Keratinocyte (primary cell): ENCODE data around the gene CD99L2. TPM values are rescaled to one million over a fixed set of nuclear protein-coding genes. Genes with fewer than 3 reads are reported as not detected.

Experiments
- DNase-seq: peaks from one replicate; pipeline ENCODE4 v3.0.0-alpha.2; 2011; ENCODE audit warnings: low read depth, missing footprints, low spot score
- FAIRE-seq: peaks from 2 replicates; lab custom pipeline; 2011; peaks lifted over from hg19 to GRCh38; lab: Jason Lieb, UNC
- H2AFZ ChIP-seq: 2 replicates; pipeline ENCODE4 v1.6.0; 2012; ENCODE audit warnings: low read length, control low read depth, inconsistent platforms; ENCODE audit not compliant: control insufficient read depth
- H3K27ac ChIP-seq: 2 replicates; pipeline ENCODE4 v1.5.1; 2011; ENCODE audit warnings: low read length; ENCODE audit not compliant: control insufficient read depth, insufficient read depth
- H3K27me3 ChIP-seq: 3 replicates; pipeline ENCODE4 v1.6.0; 2011; ENCODE audit warnings: low read length; ENCODE audit not compliant: control insufficient read depth, insufficient read depth; ENCODE audit errors: extremely low read depth
- H3K36me3 ChIP-seq, 2 experiments: 2 replicates in 1 of 2; 3 replicates in 1 of 2; pipeline ENCODE4 v1.5.1; 2011; ENCODE audit warnings: low read length in 2 of 2, mild to moderate bottlenecking in 1 of 2; ENCODE audit not compliant: control insufficient read depth in 2 of 2, insufficient read depth in 2 of 2; ENCODE audit errors: extremely low read depth in 1 of 2
- H3K4me1 ChIP-seq: 3 replicates; pipeline ENCODE4 v1.5.1; 2011; ENCODE audit warnings: low read length; ENCODE audit not compliant: control insufficient read depth, insufficient read depth; ENCODE audit errors: extremely low read depth
- H3K4me2 ChIP-seq: 3 replicates; pipeline ENCODE4 v1.6.0; 2011; ENCODE audit warnings: low read depth, low read length; ENCODE audit not compliant: control insufficient read depth, insufficient read depth; ENCODE audit errors: extremely low read depth
- H3K4me3 ChIP-seq, 3 experiments: fragments of 200-600 bp in 1 of 3; sonication (generic) in 1 of 3; 2 replicates in 2 of 3; 3 replicates in 1 of 3; pipeline ENCODE4 v1.5.1; 2011 to 2016; ENCODE audit warnings: low read length in 3 of 3, mild to moderate bottlenecking in 3 of 3, control low read depth in 2 of 3, inconsistent platforms in 1 of 3, low read depth in 1 of 3, mixed read lengths in 1 of 3, mixed run types in 1 of 3, moderate library complexity in 1 of 3; ENCODE audit not compliant: control insufficient read depth in 2 of 3, insufficient read depth in 2 of 3; ENCODE audit errors: extremely low read depth in 1 of 3
- H3K79me2 ChIP-seq: 2 replicates; pipeline ENCODE4 v1.6.0; 2012; ENCODE audit warnings: low read length; ENCODE audit not compliant: control insufficient read depth, insufficient read depth
- H3K9ac ChIP-seq: 3 replicates; pipeline ENCODE4 v1.6.0; 2011; ENCODE audit warnings: low read length; ENCODE audit not compliant: control insufficient read depth, insufficient read depth; ENCODE audit errors: extremely low read depth
- H3K9me1 ChIP-seq: 3 replicates; pipeline ENCODE4 v1.6.0; 2011; ENCODE audit warnings: low read length; ENCODE audit not compliant: control insufficient read depth, insufficient read depth; ENCODE audit errors: extremely low read depth
- H3K9me3 ChIP-seq: 2 replicates; pipeline ENCODE4 v1.5.1; 2012; ENCODE audit warnings: low read depth, low read length; ENCODE audit not compliant: control insufficient read depth
- H4K20me1 ChIP-seq: 3 replicates; pipeline ENCODE4 v1.6.0; 2011; ENCODE audit warnings: low read length; ENCODE audit not compliant: control insufficient read depth, insufficient read depth; ENCODE audit errors: extremely low read depth
- CTCF ChIP-seq, 3 experiments: IDR thresholded peaks in 1 of 3; conservative IDR thresholded peaks in 1 of 3; optimal IDR thresholded peaks in 1 of 3; 2 replicates in 2 of 3; 3 replicates in 1 of 3; pipeline versions ENCODE3 to v1.5.1; 2011; ENCODE audit warnings: low read length in 3 of 3, mild to moderate bottlenecking in 3 of 3, moderate library complexity in 2 of 3, control low read depth in 1 of 3, inconsistent platforms in 1 of 3; ENCODE audit not compliant: insufficient read depth in 2 of 3; ENCODE audit errors: extremely low read depth in 1 of 3
- EZH2 ChIP-seq: IDR thresholded peaks from one replicate; pipeline ENCODE4 v1.6.1; 2012; ENCODE audit warnings: inconsistent platforms, mild to moderate bottlenecking, low read length, moderate library complexity
- dilution Hi-C: fragments of 300-500 bp; cut with MboI; formaldehyde crosslinking; loops from one replicate; pipeline ENCODE4 v1.7.0; 2020; ENCODE audit warnings: low sequenced_read_pairs; ENCODE audit not compliant: extremely low pct_ligation_motif_present
- polyA plus RNA-seq, 5 experiments: library from polyadenylated mRNA; depleted of rRNA in 3 of 5; stranded (reverse) in 3 of 5; stranded (forward) in 1 of 5; unstranded in 1 of 5; fragments of >200 nt; gene quantifications; 1 replicate in 1 of 5; 2 replicates in 3 of 5; 3 replicates in 1 of 5; pipeline versions ENCODE4 v1.2.1 to v1.2.3, GENCODE V29; 2011 to 2012; ENCODE audit warnings: missing spikeins in 2 of 5, low read depth in 1 of 5, low replicate concordance in 1 of 5

Gene CD99L2
- polyA plus RNA-seq, 1 donor (not counting 4 experiments of a cell fraction or from before 2014, with no cell fraction given) = 14.4 TPM

GRCh38 chrX:150762258-150763165, 136.0 kb downstream of the CD99L2 start:
- no peak overlapping the region for H2AFZ ChIP-seq
- H3K79me2 ChIP-seq = no peaks in the 10 kb centered on the region
- no peak overlapping the region for H3K4me3 ChIP-seq
- no peak overlapping the region for H3K27ac ChIP-seq
- no peak for DNase-seq
- no peak overlapping the region for H3K4me2 ChIP-seq
- dilution Hi-C loops = no loop called here
- no peaks in the 10 kb centered on the region for H3K27me3 ChIP-seq
- no peak for FAIRE-seq
- no peaks in the 10 kb centered on the region for H3K36me3 ChIP-seq
- H3K9me1 ChIP-seq = no peaks in the 10 kb centered on the region
- no peaks in the 10 kb centered on the region for H4K20me1 ChIP-seq
- H3K9me3 ChIP-seq = no peaks in the 10 kb centered on the region
- TF ChIP-seq EZH2 (no peak), CTCF (optimal IDR thresholded peaks at IDR 0.05 in 1 of 3, IDR thresholded peaks at IDR 0.05 in 1 of 3, conservative IDR thresholded peaks at IDR 0.05 in 1 of 3; ENCODE audit: extremely low read depth in 1 of 3, insufficient read depth in 2 of 3, low read length in 3 of 3) (no peak)
- no peak overlapping the region for H3K9ac ChIP-seq
- peaks cover 12% of the 10 kb centered on the region for H3K4me1 ChIP-seq

- Histone ChIP-seq H3K4me3 (no peak overlapping the region), H3K4me1 (peaks cover 7% of the 10 kb centered on the region), H2AFZ (no peak overlapping the region), H3K79me2 (no peaks in the 10 kb centered on the region), H3K27me3 (no peaks in the 10 kb centered on the region), H4K20me1 (no peaks in the 10 kb centered on the region), H3K36me3 (no peaks in the 10 kb centered on the region), H3K9me1 (no peaks in the 10 kb centered on the region), H3K9ac (no peak overlapping the region), H3K9me3 (no peaks in the 10 kb centered on the region), H3K4me2 (no peak overlapping the region), H3K27ac (no peak overlapping the region)
- DNase-seq (no peak), FAIRE-seq (no peak)
- dilution Hi-C loops = no loop called here
- TF ChIP-seq CTCF (optimal IDR thresholded peaks at IDR 0.05 in 1 of 3, IDR thresholded peaks at IDR 0.05 in 1 of 3, conservative IDR thresholded peaks at IDR 0.05 in 1 of 3; ENCODE audit: extremely low read depth in 1 of 3, insufficient read depth in 2 of 3, low read length in 3 of 3) (no peak), EZH2 (no peak)
Observed at GRCh38 chrX:150761819-150762216, 136.7 kb downstream of the CD99L2 start.
